MM.1S (cell line): ENCODE data around the gene CADPS.

Source experiments
- DNase-seq: peaks from one replicate; pipeline ENCODE4 v3.0.0-alpha.2; 2015
- H2AFZ ChIP-seq: fragments of 300-600 bp; sonication (generic); 2 replicates; pipeline ENCODE4 v1.6.0; 2016; ENCODE audit warnings: antibody characterized with exemption, low read length
- H3F3A ChIP-seq: fragments of 300-600 bp; sonication (generic); 2 replicates; pipeline ENCODE4 v1.6.1; 2016; ENCODE audit warnings: mild to moderate bottlenecking, antibody characterized with exemption, low read length, moderate library complexity, mixed read lengths; ENCODE audit not compliant: insufficient read depth
- H3K27ac ChIP-seq: fragments of 300-600 bp; sonication (generic); 2 replicates; pipeline ENCODE4 v1.5.1; 2016; ENCODE audit warnings: mild to moderate bottlenecking, low read length
- H3K27me3 ChIP-seq: fragments of 300-600 bp; sonication (generic); replicated peaks from 2 replicates; pipeline ENCODE4 v1.6.0; 2016; ENCODE audit warnings: low read length; ENCODE audit not compliant: insufficient read depth
- H3K36me3 ChIP-seq: fragments of 300-600 bp; sonication (generic); replicated peaks from 2 replicates; pipeline ENCODE4 v1.6.1; 2016; ENCODE audit warnings: mild to moderate bottlenecking, low read length, mixed read lengths; ENCODE audit not compliant: insufficient read depth
- H3K4me1 ChIP-seq: fragments of 300-600 bp; sonication (generic); 2 replicates; pipeline ENCODE4 v1.6.1; 2016; ENCODE audit warnings: low read length, mixed read lengths
- H3K4me2 ChIP-seq: fragments of 300-600 bp; sonication (generic); 2 replicates; pipeline ENCODE4 v1.6.0; 2016; ENCODE audit warnings: low read depth, low read length
- H3K4me3 ChIP-seq: fragments of 300-600 bp; sonication (generic); 2 replicates; pipeline ENCODE4 v1.5.1; 2016; ENCODE audit warnings: low read length, mixed read lengths
- H3K79me2 ChIP-seq: fragments of 300-600 bp; sonication (generic); 2 replicates; pipeline ENCODE4 v1.6.1; 2016; ENCODE audit warnings: mixed run types, low read length, mixed read lengths
- H3K9ac ChIP-seq: fragments of 300-600 bp; sonication (generic); 2 replicates; pipeline ENCODE4 v1.6.1; 2016; ENCODE audit warnings: low read length, mixed read lengths
- H3K9me2 ChIP-seq: fragments of 300-600 bp; sonication (generic); replicated peaks from 2 replicates; pipeline ENCODE4 v1.6.1; 2016; ENCODE audit warnings: mild to moderate bottlenecking, low read length, mixed read lengths; ENCODE audit not compliant: insufficient read depth
- H3K9me3 ChIP-seq: fragments of 300-600 bp; sonication (generic); replicated peaks from 2 replicates; pipeline ENCODE4 v1.6.1; 2016; ENCODE audit warnings: mild to moderate bottlenecking, low read length, mixed read lengths; ENCODE audit not compliant: insufficient read depth
- H4K20me1 ChIP-seq: fragments of 300-600 bp; sonication (generic); 2 replicates; pipeline ENCODE4 v1.6.1; 2016; ENCODE audit warnings: mild to moderate bottlenecking, low read length, moderate library complexity, mixed read lengths; ENCODE audit not compliant: insufficient read depth
- CTCF ChIP-seq: fragments of 300-600 bp; sonication (generic); IDR thresholded peaks from 2 replicates; pipeline ENCODE4 v1.5.1; 2016; ENCODE audit warnings: antibody characterized with exemption, low read length, mixed read lengths
- EZH2 ChIP-seq: fragments of 300-600 bp; sonication (generic); optimal IDR thresholded peaks from 2 replicates; pipeline ENCODE3; 2017; ENCODE audit warnings: low read depth, mild to moderate bottlenecking, antibody characterized with exemption, low read length, mixed read lengths
- EZH2phosphoT487 ChIP-seq: fragments of 300-600 bp; sonication (generic); IDR thresholded peaks from 2 replicates; pipeline ENCODE4 v1.6.1; 2018; ENCODE audit warnings: antibody characterized with exemption, low read length

The CADPS gene

GRCh38 chr3:62376906-62377877, 498.0 kb downstream of the CADPS start:
- no peaks in the 10 kb centered on the region for H3F3A ChIP-seq
- no peaks in the 10 kb centered on the region for H4K20me1 ChIP-seq
- H3K27me3 ChIP-seq: 0 out of 2 replicates have a peak, but pooled peaks cover 4% of the 10 kb centered on the region
- H3K4me3 ChIP-seq: no peak overlapping the region
- no peaks in the 10 kb centered on the region for H3K79me2 ChIP-seq
- TF ChIP-seq EZH2phosphoT487: no peak
- no peak for TF ChIP-seq CTCF
- no peak for TF ChIP-seq EZH2
- no peak overlapping the region for H3K4me2 ChIP-seq
- no peak overlapping the region for H2AFZ ChIP-seq
- H3K27ac ChIP-seq: no peak overlapping the region
- H3K9me2 ChIP-seq: no peaks in the 10 kb centered on the region
- H3K4me1 ChIP-seq: no peaks in the 10 kb centered on the region
- H3K36me3 ChIP-seq: no peaks in the 10 kb centered on the region
- no peaks in the 10 kb centered on the region for H3K9me3 ChIP-seq
- no peak for DNase-seq
- no peak overlapping the region for H3K9ac ChIP-seq

GRCh38 chr3:62376454-62376720, 498.8 kb downstream of the CADPS start:
- 0 out of 2 replicates have a peak, but pooled peaks cover 4% of the 10 kb centered on the region for H3K27me3 ChIP-seq
- H3F3A ChIP-seq: no peaks in the 10 kb centered on the region

GRCh38 chr3:62375655-62376453, 499.4 kb downstream of the CADPS start:
- 0 out of 2 replicates have a peak, but pooled peaks cover 4% of the 10 kb centered on the region for H3K27me3 ChIP-seq
- no peaks in the 10 kb centered on the region for H3F3A ChIP-seq
- H3K36me3 ChIP-seq: no peaks in the 10 kb centered on the region
- no peak overlapping the region for H3K27ac ChIP-seq
- no peaks in the 10 kb centered on the region for H3K4me1 ChIP-seq
- H3K4me3 ChIP-seq: no peak overlapping the region
- no peak overlapping the region for H3K9ac ChIP-seq
- no peaks in the 10 kb centered on the region for H3K9me2 ChIP-seq
- no peak for DNase-seq
- H3K9me3 ChIP-seq: no peaks in the 10 kb centered on the region
- no peak for TF ChIP-seq CTCF
- no peak for TF ChIP-seq EZH2phosphoT487
- TF ChIP-seq EZH2: no peak
- H2AFZ ChIP-seq: no peak overlapping the region
- no peaks in the 10 kb centered on the region for H3K79me2 ChIP-seq
- no peaks in the 10 kb centered on the region for H4K20me1 ChIP-seq
- H3K4me2 ChIP-seq: no peak overlapping the region

More at GRCh38 chr3:62376454-62376720, 498.8 kb downstream of the CADPS start:
- H3K79me2 ChIP-seq: no peaks in the 10 kb centered on the region
- no peaks in the 10 kb centered on the region for H3K9me2 ChIP-seq
- no peak overlapping the region for H3K4me3 ChIP-seq
- no peaks in the 10 kb centered on the region for H4K20me1 ChIP-seq
- H3K36me3 ChIP-seq: no peaks in the 10 kb centered on the region
- no peaks in the 10 kb centered on the region for H3K4me1 ChIP-seq
- H3K9me3 ChIP-seq: no peaks in the 10 kb centered on the region
- H3K27ac ChIP-seq: no peak overlapping the region
- TF ChIP-seq EZH2phosphoT487: no peak
- TF ChIP-seq EZH2: no peak
- TF ChIP-seq CTCF: no peak
- DNase-seq: no peak
- H3K4me2 ChIP-seq: no peak overlapping the region
- H2AFZ ChIP-seq: no peak overlapping the region
- H3K9ac ChIP-seq: no peak overlapping the region
